Neural progenitor cell (in vitro differentiated cells): ENCODE measurements around the gene TJP1. TPM values are rescaled to one million over a fixed set of nuclear protein-coding genes. Genes with fewer than 3 reads are reported as not detected.

Source experiments
- DNase-seq: peaks from one replicate; pipeline ENCODE4 v3.0.0-alpha.2; 2016; ENCODE audit warnings: low spot score
- H2AFZ ChIP-seq: fragments of 200-600 bp; sonication (generic); replicated peaks from 2 replicates; pipeline ENCODE4 v1.6.1; 2016; ENCODE audit warnings: antibody characterized with exemption
- H3F3A ChIP-seq: fragments of 200-600 bp; sonication (generic); 2 replicates; pipeline ENCODE4 v1.6.1; 2016; ENCODE audit warnings: antibody characterized with exemption, low read depth
- H3K27ac ChIP-seq: fragments of 200-600 bp; sonication (generic); 2 replicates; pipeline ENCODE4 v1.5.1; 2016; ENCODE audit warnings: mild to moderate bottlenecking
- H3K27me3 ChIP-seq: fragments of 200-600 bp; sonication (generic); 2 replicates; pipeline ENCODE4 v1.6.1; 2016; ENCODE audit warnings: mild to moderate bottlenecking, moderate library complexity
- H3K36me3 ChIP-seq: fragments of 200-600 bp; sonication (generic); 2 replicates; pipeline ENCODE4 v1.5.1; 2016
- H3K4me1 ChIP-seq: fragments of 200-600 bp; sonication (generic); 2 replicates; pipeline ENCODE4 v1.6.1; 2016; ENCODE audit warnings: mixed run types
- H3K4me2 ChIP-seq: fragments of 200-600 bp; sonication (generic); 2 replicates; pipeline ENCODE4 v1.6.1; 2016
- H3K4me3 ChIP-seq: fragments of 200-600 bp; sonication (generic); 2 replicates; pipeline ENCODE4 v1.5.1; 2016
- H3K79me2 ChIP-seq: fragments of 200-600 bp; sonication (generic); 2 replicates; pipeline ENCODE4 v1.6.1; 2016; ENCODE audit warnings: low read depth
- H3K9ac ChIP-seq: fragments of 200-600 bp; sonication (generic); 2 replicates; pipeline ENCODE4 v1.6.1; 2016
- H3K9me3 ChIP-seq: fragments of 200-600 bp; sonication (generic); 2 replicates; pipeline ENCODE4 v1.5.1; 2016; ENCODE audit warnings: low read depth
- H4K20me1 ChIP-seq: fragments of 200-600 bp; sonication (generic); 2 replicates; pipeline ENCODE4 v1.6.1; 2016; ENCODE audit warnings: low read depth
- H3K27ac Mint-ChIP-seq: 3 replicates; pipeline ENCODE4 v1.8.0; 2021; ENCODE audit warnings: mixed read lengths
- H3K27me3 Mint-ChIP-seq: 2 replicates; pipeline ENCODE4 v1.8.0; 2022; ENCODE audit warnings: low read depth, mild to moderate bottlenecking, inconsistent platforms, moderate library complexity, mixed read lengths; ENCODE audit not compliant: insufficient read depth
- H3K36me3 Mint-ChIP-seq: 3 replicates; pipeline ENCODE4 v1.8.0; 2021; ENCODE audit warnings: mixed read lengths
- H3K4me1 Mint-ChIP-seq: 3 replicates; pipeline ENCODE4 v1.8.0; 2021; ENCODE audit warnings: mixed read lengths
- H3K4me3 Mint-ChIP-seq: 3 replicates; pipeline ENCODE4 v1.8.0; 2021; ENCODE audit warnings: mild to moderate bottlenecking, moderate library complexity, mixed read lengths
- H3K9me3 Mint-ChIP-seq: 3 replicates; pipeline ENCODE4 v1.8.0; 2020; ENCODE audit warnings: mixed read lengths
- CTCF ChIP-seq: fragments of 200-600 bp; sonication (generic); IDR thresholded peaks from 2 replicates; pipeline ENCODE4 v1.5.1; 2017; ENCODE audit warnings: antibody characterized with exemption, mild to moderate bottlenecking
- EZH2 ChIP-seq: fragments of 200-600 bp; sonication (generic); IDR thresholded peaks from 2 replicates; pipeline ENCODE4 v1.6.1; 2017; ENCODE audit warnings: antibody characterized with exemption, mild to moderate bottlenecking, moderate library complexity
- EZH2phosphoT487 ChIP-seq: fragments of 200-600 bp; sonication (generic); IDR thresholded peaks from 2 replicates; pipeline ENCODE4 v1.6.1; 2017; ENCODE audit warnings: antibody characterized with exemption
- total RNA-seq: library from RNA; depleted of rRNA; stranded (reverse); fragments of >200 nt; gene quantifications from 2 replicates; pipeline ENCODE4 v1.2.3, GENCODE V29; 2015; ENCODE audit warnings: low replicate concordance

The TJP1 gene
- total RNA-seq, 1 donor from 2014 or later: 126 TPM

- Histone ChIP-seq H4K20me1 (peaks cover 53% of the 10 kb centered on the region), H3K27ac (no peak overlapping the region), H3K4me2 (no peak overlapping the region), H2AFZ (no peak overlapping the region), H3K27me3 (no peaks in the 10 kb centered on the region), H3F3A (no peaks in the 10 kb centered on the region), H3K4me3 (no peak overlapping the region), H3K4me1 (peaks cover 10% of the 10 kb centered on the region), H3K79me2 (peaks cover 97% of the 10 kb centered on the region), H3K36me3 (peaks cover 6% of the 10 kb centered on the region), H3K9ac (no peak overlapping the region), H3K9me3 (no peaks in the 10 kb centered on the region)
- TF ChIP-seq EZH2 (no peak), CTCF (no peak), EZH2phosphoT487 (no peak)
- Mint-ChIP-seq H3K27me3 (no peaks in the 10 kb centered on the region), H3K9me3 (peaks cover 38% of the 10 kb centered on the region), H3K36me3 (peaks cover 35% of the 10 kb centered on the region), H3K27ac (no peak overlapping the region), H3K4me1 (no peaks in the 10 kb centered on the region), H3K4me3 (no peak overlapping the region)
- no peak for DNase-seq
Measured at GRCh38 chr15:29776859-29777258, 45.4 kb downstream of the TJP1 start.

GRCh38 chr15:29774900-29775299 is 47.4 kb downstream of the TJP1 start:
- H3K9ac ChIP-seq: no peak overlapping the region
- H4K20me1 ChIP-seq: peaks cover 53% of the 10 kb centered on the region
- no peak overlapping the region for H3K4me3 ChIP-seq
- H3K27me3 Mint-ChIP-seq: no peaks in the 10 kb centered on the region
- H3F3A ChIP-seq: no peaks in the 10 kb centered on the region
- H3K9me3 ChIP-seq: no peaks in the 10 kb centered on the region
- peaks cover 10% of the 10 kb centered on the region for H3K4me1 ChIP-seq
- TF ChIP-seq CTCF (no peak), EZH2phosphoT487 (no peak), EZH2 (no peak)
- no peak overlapping the region for H3K4me3 Mint-ChIP-seq
- DNase-seq: no peak
- no peak overlapping the region for H3K27ac ChIP-seq
- peaks cover 78% of the 10 kb centered on the region for H3K79me2 ChIP-seq
- H3K9me3 Mint-ChIP-seq: peaks cover 19% of the 10 kb centered on the region
- H3K36me3 Mint-ChIP-seq: peaks cover 22% of the 10 kb centered on the region
- H3K27me3 ChIP-seq: no peaks in the 10 kb centered on the region
- peaks cover 3% of the 10 kb centered on the region for H3K36me3 ChIP-seq
- no peak overlapping the region for H3K27ac Mint-ChIP-seq
- no peaks in the 10 kb centered on the region for H3K4me1 Mint-ChIP-seq
- H2AFZ ChIP-seq: no peak overlapping the region
- no peak overlapping the region for H3K4me2 ChIP-seq

GRCh38 chr15:29773816-29774215 is 48.5 kb downstream of the TJP1 start:
- no peak overlapping the region for H3K27ac ChIP-seq
- H3K79me2 ChIP-seq: peaks cover 67% of the 10 kb centered on the region
- no peaks in the 10 kb centered on the region for H3K9me3 ChIP-seq
- no peaks in the 10 kb centered on the region for H3K27me3 ChIP-seq
- H3K9ac ChIP-seq: no peak overlapping the region
- H3K4me2 ChIP-seq: no peak overlapping the region
- Mint-ChIP-seq H3K4me3 (no peak overlapping the region), H3K9me3 (peaks cover 8% of the 10 kb centered on the region), H3K27ac (no peak overlapping the region), H3K36me3 (peaks cover 18% of the 10 kb centered on the region), H3K27me3 (no peaks in the 10 kb centered on the region), H3K4me1 (no peaks in the 10 kb centered on the region)
- no peak overlapping the region for H2AFZ ChIP-seq
- TF ChIP-seq EZH2phosphoT487 (no peak), CTCF (no peak), EZH2 (no peak)
- peaks cover 51% of the 10 kb centered on the region for H4K20me1 ChIP-seq
- H3K36me3 ChIP-seq: no peaks in the 10 kb centered on the region
- H3K4me3 ChIP-seq: no peak overlapping the region
- no peaks in the 10 kb centered on the region for H3F3A ChIP-seq
- H3K4me1 ChIP-seq: peaks cover 10% of the 10 kb centered on the region
- DNase-seq: no peak

- Histone ChIP-seq H2AFZ (no peak overlapping the region), H3K79me2 (peaks cover 59% of the 10 kb centered on the region), H3K4me2 (no peak overlapping the region), H3K27me3 (no peaks in the 10 kb centered on the region), H4K20me1 (peaks cover 42% of the 10 kb centered on the region), H3K36me3 (no peaks in the 10 kb centered on the region), H3K27ac (no peak overlapping the region), H3F3A (no peaks in the 10 kb centered on the region), H3K4me3 (no peak overlapping the region), H3K9ac (no peak overlapping the region), H3K9me3 (no peaks in the 10 kb centered on the region), H3K4me1 (peaks cover 10% of the 10 kb centered on the region)
- no peak overlapping the region for H3K27ac Mint-ChIP-seq
- H3K4me3 Mint-ChIP-seq: no peak overlapping the region
- no peak for DNase-seq
- H3K27me3 Mint-ChIP-seq: no peaks in the 10 kb centered on the region
- peaks cover 2% of the 10 kb centered on the region for H3K9me3 Mint-ChIP-seq
- H3K36me3 Mint-ChIP-seq: peaks cover 14% of the 10 kb centered on the region
- H3K4me1 Mint-ChIP-seq: no peaks in the 10 kb centered on the region
- no peak for TF ChIP-seq EZH2
- TF ChIP-seq CTCF: no peak
- no peak for TF ChIP-seq EZH2phosphoT487
Measured at GRCh38 chr15:29773000-29773399, 49.3 kb downstream of the TJP1 start.
